Lung (tissue), 12 donors: ENCODE results near the gene MRGPRD. TPM values are rescaled to one million over a fixed set of nuclear protein-coding genes. Genes with fewer than 3 reads are reported as not detected.

ENCODE experiments used
- ATAC-seq: fragments of 200-7000 bp; cut with Tn5 transposase; one replicate; pipeline ENCODE4 v1.9.1; 2020; ENCODE audit warnings: moderate number of reproducible peaks; ENCODE audit not compliant: insufficient read depth, low FRiP score
- DNase-seq, 3 donors: peaks; one replicate each; pipeline ENCODE4 v3.0.0-alpha.2; 2013 to 2017
- H3K27ac ChIP-seq, 2 donors: one replicate each; pipeline ENCODE4 v1.5.1; 2013; ENCODE audit warnings: mild to moderate bottlenecking in 2 of 2, moderate library complexity in 2 of 2, control low read depth in 1 of 2, inconsistent platforms in 1 of 2, low read depth in 1 of 2, low read length in 1 of 2
- H3K27me3 ChIP-seq, 3 donors: one replicate each; pipeline ENCODE4 v1.5.1; 2013; ENCODE audit warnings: low read length in 2 of 3; ENCODE audit not compliant: control insufficient read depth in 3 of 3, insufficient read depth in 3 of 3
- H3K36me3 ChIP-seq, 4 donors: one replicate each; pipeline ENCODE4 v1.5.1; 2013; ENCODE audit warnings: low read length in 4 of 4, mild to moderate bottlenecking in 1 of 4, moderate library complexity in 1 of 4; ENCODE audit not compliant: control insufficient read depth in 4 of 4, insufficient read depth in 4 of 4
- H3K4me1 ChIP-seq, 5 donors: one replicate each; pipeline ENCODE4 v1.5.1; 2013; ENCODE audit warnings: low read length in 5 of 5, mild to moderate bottlenecking in 2 of 5, moderate library complexity in 1 of 5; ENCODE audit not compliant: control insufficient read depth in 5 of 5, insufficient read depth in 5 of 5
- H3K4me3 ChIP-seq: one replicate; pipeline ENCODE4 v1.5.1; 2013; ENCODE audit warnings: mild to moderate bottlenecking, control low read depth, moderate library complexity
- H3K9ac ChIP-seq, 2 donors: one replicate each; pipeline ENCODE4 v1.5.1; 2013; ENCODE audit warnings: low read length in 2 of 2, control low read depth in 1 of 2; ENCODE audit not compliant: insufficient read depth in 1 of 2
- H3K9me3 ChIP-seq, 4 donors: one replicate each; pipeline ENCODE4 v1.5.1; 2013; ENCODE audit warnings: low read length in 3 of 4, mild to moderate bottlenecking in 1 of 4, moderate library complexity in 1 of 4; ENCODE audit not compliant: control insufficient read depth in 4 of 4, insufficient read depth in 3 of 4
- WGBS, 2 donors: extraction: QIAGEN DNeasy Blood & Tissue Kit; methylation state at CpG; one replicate each; pipeline ENCODE4 v1.1.7; 2013; 5-methylcytosine and 5-hydroxymethylcytosine counted together
- polyA plus RNA-seq, 2 donors: library from polyadenylated mRNA; stranded (reverse); fragments of 200-250 nt; gene quantifications; one replicate each; pipeline ENCODE4 v1.2.1, GENCODE V29; 2013
- total RNA-seq, 2 donors: library from RNA; depleted of rRNA in 1 of 2; stranded (reverse); fragments of >200 nt in 1 of 2; gene quantifications; one replicate each; pipeline ENCODE4 v1.2.1, GENCODE V29; 2014 to 2021
- TF ChIP-seq, protein P1 (sequence below): IDR thresholded peaks from 2 replicates; pipeline ENCODE4 v1.5.1; 2012; ENCODE audit warnings: mild to moderate bottlenecking; ENCODE audit errors: control extremely low read depth, extremely low read depth
- donor health status: control.
- donor health status: control.
- donor health status: Bipolar disorder and iron deficiency.
- donor health status: healthy.
- donor health status: DM: yes; HTN: yes; CAD: no.

MRGPRD gene
- total and polyA plus RNA-seq, 4 donors = not detected

DNA sequence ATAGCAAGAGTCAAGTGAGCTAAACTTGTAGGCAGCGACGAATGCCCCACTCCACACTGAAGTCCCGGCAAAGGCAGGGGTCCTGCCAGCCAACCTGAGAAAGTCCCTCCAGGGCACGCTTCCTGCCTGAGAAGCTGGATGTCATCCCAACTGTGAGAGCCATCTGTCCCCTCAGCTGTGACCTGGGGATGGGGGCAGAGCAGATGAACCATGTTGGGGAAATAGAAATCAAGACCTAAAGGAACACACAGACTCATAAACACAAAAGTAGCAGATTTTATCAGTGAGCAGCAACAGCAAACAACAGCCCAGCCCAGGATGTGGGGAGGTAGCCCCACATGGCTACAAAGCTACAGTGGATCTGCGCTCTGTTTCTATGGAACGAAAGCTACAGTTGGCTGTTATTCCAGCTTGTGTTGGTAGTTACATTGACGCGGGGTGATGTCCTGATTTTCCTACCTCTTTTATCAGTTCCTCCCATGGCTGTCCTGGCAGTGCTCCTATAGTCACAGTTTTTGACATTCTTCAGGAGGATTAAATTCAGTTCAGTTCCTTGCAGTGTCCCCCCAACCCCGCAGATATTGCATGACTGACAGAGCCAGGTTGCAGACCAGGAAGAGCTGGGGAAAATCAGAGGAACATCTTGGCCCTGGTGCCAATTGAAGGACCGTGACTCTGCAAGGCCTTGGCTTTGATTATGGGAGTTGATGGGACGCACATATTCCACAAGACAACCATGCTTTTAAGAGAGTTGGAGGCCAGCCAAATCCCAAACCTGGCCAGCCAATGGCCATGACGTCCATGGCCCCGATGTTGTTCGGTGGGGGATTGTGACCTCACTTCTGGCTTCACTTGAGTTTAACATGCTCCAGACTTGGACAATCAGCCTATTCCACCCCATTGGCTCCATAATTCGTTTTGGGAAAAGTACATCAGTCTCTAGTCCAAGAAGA, 14.6 kb downstream of the MRGPRD start:
- H3K4me1 ChIP-seq = no peaks in the 10 kb centered on the region
- H3K9me3 ChIP-seq = peaks cover 0 to 3% (median 0%) of the 10 kb centered on the region in 4 donors
- ATAC-seq (no peak), DNase-seq (no peak)
- H3K36me3 ChIP-seq = no peaks in the 10 kb centered on the region
- no peak overlapping the region for H3K27ac ChIP-seq
- TF ChIP-seq, protein P1, sequence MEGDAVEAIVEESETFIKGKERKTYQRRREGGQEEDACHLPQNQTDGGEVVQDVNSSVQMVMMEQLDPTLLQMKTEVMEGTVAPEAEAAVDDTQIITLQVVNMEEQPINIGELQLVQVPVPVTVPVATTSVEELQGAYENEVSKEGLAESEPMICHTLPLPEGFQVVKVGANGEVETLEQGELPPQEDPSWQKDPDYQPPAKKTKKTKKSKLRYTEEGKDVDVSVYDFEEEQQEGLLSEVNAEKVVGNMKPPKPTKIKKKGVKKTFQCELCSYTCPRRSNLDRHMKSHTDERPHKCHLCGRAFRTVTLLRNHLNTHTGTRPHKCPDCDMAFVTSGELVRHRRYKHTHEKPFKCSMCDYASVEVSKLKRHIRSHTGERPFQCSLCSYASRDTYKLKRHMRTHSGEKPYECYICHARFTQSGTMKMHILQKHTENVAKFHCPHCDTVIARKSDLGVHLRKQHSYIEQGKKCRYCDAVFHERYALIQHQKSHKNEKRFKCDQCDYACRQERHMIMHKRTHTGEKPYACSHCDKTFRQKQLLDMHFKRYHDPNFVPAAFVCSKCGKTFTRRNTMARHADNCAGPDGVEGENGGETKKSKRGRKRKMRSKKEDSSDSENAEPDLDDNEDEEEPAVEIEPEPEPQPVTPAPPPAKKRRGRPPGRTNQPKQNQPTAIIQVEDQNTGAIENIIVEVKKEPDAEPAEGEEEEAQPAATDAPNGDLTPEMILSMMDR = no peak
- WGBS, 2 donors = 87 to 92% methylated on average over 15 of the region's 15 CpGs
- no peaks in the 10 kb centered on the region for H3K27me3 ChIP-seq
- H3K9ac ChIP-seq = no peak overlapping the region
- H3K4me3 ChIP-seq = no peak overlapping the region

DNA sequence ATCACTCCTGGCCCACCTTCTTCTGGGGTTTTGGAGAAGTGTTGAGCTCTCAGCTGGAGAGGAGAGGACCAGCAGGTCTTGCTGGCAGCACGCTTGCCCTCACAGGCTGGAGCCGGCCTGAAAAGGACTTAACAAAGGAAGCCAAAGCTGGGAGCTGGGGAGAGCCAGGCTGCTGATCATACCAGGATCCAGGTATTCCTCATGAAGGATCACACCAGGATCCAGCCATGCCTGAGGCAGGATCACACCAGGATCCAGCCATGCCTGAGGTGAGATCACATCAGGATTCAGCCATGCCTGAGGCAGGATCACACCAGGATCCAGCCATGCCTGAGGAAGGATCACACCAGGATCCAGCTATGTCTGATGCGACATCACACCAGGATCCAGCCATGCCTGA, 17.0 kb downstream of the MRGPRD start:
- no peak overlapping the region for H3K4me3 ChIP-seq
- H3K36me3 ChIP-seq = no peaks in the 10 kb centered on the region
- H3K4me1 ChIP-seq = no peaks in the 10 kb centered on the region
- H3K9me3 ChIP-seq = peaks cover 0 to 3% (median 0%) of the 10 kb centered on the region in 4 donors
- ATAC-seq (peak; percentile 11), DNase-seq (no peak)
- no peak overlapping the region for H3K27ac ChIP-seq
- H3K9ac ChIP-seq = no peak overlapping the region
- no peaks in the 10 kb centered on the region for H3K27me3 ChIP-seq
- 96 to 98% methylated on average over 3 of the region's 3 CpGs for WGBS, 2 donors
- TF ChIP-seq, protein P1 = no peak

GRCh38 chr11:68962527-68963250, 18.1 kb downstream of the MRGPRD start:
- Histone ChIP-seq H3K4me1 (no peaks in the 10 kb centered on the region), H3K36me3 (no peaks in the 10 kb centered on the region), H3K27ac (no peak overlapping the region), H3K27me3 (no peaks in the 10 kb centered on the region), H3K9ac (no peak overlapping the region), H3K4me3 (no peak overlapping the region), H3K9me3 (peaks cover 0 to 3% (median 0%) of the 10 kb centered on the region in 4 donors)
- TF ChIP-seq, protein P1 = no peak
- DNase-seq = no peak
- 57 to 70% methylated on average over 15 to 16 of the region's 16 CpGs for whole genome bisulfite sequencing, 2 donors
- no peak for ATAC-seq
